Inflammatory macrophage treated with lipopolysaccharide for 4 hours (primary cell): ENCODE results near the gene ADAM12.
A peak's percentile ranks its signal among the peaks of the same experiment; 100 is the strongest.

Source experiments
- DNase-seq: peaks from one replicate; pipeline ENCODE4 v3.0.0-alpha.2; 2020

ADAM12 gene

GRCh38 chr10:126169899-126170298 is 218.4 kb downstream of the ADAM12 start:
- DNase-seq, result no peak

DNA sequence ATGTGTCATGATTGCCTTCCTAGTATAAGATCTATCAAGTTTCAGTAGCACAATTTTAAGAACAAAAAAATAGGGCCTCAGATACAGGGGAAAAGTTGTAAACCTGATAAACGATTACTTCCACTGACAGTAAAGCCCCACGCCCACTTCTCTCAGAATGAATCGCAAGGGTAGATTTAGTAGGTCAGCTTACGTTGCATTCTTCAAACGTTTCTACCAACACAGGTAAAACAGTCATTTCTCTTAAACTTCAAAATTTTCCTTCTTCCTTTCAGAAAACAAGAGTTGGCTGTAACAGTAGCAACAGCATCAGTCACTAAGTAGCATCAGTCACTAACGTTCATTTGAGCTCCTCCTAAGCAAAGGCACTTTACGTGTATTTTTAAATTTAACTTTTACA is 221.5 kb downstream of the ADAM12 start:
- no peak for DNase-seq

- no peak for DNase-seq
Observed at GRCh38 chr10:126165874-126166273, 222.4 kb downstream of the ADAM12 start.

GRCh38 chr10:126163506-126163905 is 224.8 kb downstream of the ADAM12 start:
- no peak for DNase-seq

DNA sequence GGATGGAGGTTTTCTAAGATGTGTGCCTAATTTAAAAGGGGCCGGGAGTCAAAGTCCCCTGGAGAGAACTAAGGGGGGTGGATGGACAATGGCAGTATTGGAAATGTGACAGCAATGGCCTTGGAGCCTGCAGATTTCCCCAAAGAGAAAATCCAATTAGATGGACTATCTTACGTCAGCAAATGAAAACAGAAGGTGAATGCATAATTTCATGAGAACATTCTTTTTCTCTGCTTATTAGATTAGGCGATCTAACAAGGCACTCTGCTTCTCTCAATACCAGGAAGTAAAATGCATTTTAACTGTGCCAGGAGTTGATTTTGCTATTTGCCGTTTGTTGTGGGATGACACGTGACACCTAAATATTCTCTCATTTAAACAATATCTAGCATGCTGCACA is 226.6 kb downstream of the ADAM12 start:
- DNase-seq, result no peak

DNA sequence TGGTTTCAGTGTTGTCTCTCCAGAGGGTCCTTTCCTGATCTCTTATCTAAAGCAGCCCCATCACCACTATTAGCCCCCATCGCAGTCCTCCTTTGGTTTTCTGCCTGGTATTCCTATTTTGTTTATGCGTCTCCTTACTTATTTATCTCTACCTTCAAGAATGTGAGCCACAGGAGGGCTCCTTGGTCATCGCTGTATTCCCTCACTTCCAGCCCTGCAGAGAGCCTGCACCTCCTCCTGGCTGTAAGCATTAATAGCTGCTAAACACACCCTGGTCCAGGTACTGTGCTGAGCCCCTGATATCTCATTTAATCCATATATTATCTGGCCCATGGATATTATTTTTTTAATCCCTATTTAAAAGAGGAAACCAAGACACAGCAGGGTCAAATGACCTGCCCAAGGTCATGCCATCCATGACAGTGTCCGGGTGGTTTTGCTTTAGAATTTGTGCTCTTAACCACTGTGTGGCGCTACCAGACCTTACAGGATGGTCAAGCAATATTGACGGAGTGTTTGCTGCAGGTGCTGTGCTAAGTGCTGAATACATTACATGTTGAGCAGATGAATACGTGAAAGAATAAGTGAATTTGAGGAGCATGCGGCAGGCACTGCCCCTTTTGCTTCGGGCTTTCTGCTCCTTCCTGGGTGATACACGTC is 227.2 kb downstream of the ADAM12 start:
- no peak for DNase-seq

DNA sequence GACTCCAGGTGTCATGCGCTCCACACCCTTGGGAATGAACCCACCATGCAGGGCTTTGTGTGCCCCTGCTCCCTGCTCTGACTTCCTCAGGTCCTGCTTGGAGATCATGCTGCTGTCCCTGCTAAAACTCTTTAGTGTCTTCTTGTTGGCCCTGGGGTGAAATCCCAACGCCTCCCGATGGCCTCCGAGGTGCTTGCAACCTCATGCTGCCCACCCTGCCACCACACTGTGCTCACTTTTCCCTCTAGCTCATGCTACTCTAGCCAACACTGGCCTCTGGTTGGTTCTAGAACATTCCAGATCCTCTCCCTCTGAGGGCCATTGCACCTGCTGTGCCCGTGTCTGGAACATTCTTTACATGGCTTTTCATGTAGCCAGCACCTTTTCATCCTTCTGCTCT is 227.7 kb downstream of the ADAM12 start:
- DNase-seq, result no peak

GRCh38 chr10:126158133-126158892 is 230.0 kb downstream of the ADAM12 start:
- DNase-seq, result no peak

DNA sequence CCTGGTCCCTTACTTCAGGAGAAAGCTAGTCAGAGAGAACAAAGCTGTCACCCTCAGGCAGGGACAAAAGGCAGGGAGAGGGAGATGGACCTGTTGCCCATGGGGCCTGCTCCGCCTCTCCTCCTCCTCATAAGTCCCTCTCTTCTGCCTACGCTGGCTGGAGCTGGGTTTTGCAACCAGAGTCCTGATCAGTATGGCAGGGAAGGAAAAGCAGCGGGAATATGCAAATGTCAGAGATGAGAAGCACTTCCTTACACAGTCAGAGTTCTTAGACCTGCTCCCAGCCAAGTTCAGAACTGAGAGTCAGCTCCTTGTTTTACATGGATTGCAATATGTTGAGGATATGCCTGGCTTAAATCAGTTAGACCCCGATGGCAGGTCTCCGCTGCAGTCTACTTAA is 231.1 kb downstream of the ADAM12 start:
- no peak for DNase-seq

GRCh38 chr10:126156503-126156902 is 231.8 kb downstream of the ADAM12 start:
- no peak for DNase-seq

GRCh38 chr10:126156012-126156411 is 232.3 kb downstream of the ADAM12 start:
- DNase-seq, result no peak

DNA sequence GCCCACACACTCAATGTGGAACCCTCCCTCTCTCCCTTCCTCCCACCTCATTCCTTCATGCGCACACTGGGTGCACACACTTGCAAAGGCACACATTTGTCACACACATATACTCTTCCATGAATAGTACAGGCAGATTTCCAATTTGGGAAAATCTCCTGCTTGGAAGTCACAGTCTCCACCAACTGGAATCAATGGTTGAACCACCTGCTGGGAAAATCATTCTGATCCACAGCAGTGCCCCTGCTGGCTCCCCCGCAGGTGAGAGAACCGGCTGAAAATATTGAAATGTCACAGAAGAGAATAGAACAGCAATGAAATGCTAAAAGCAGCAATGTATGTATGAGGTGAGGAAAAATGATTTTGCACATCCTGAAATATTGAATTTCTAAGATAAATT is 232.7 kb downstream of the ADAM12 start:
- no peak for DNase-seq

GRCh38 chr10:126153711-126154628 is 234.3 kb downstream of the ADAM12 start:
- no peak for DNase-seq

- no peak for DNase-seq
Observed at GRCh38 chr10:126147866-126148587, 240.2 kb downstream of the ADAM12 start.

- DNase-seq, result no peak
Observed at GRCh38 chr10:126146771-126147170, 241.5 kb downstream of the ADAM12 start.

GRCh38 chr10:126143117-126143516 is 245.2 kb downstream of the ADAM12 start:
- DNase-seq, result no peak

DNA sequence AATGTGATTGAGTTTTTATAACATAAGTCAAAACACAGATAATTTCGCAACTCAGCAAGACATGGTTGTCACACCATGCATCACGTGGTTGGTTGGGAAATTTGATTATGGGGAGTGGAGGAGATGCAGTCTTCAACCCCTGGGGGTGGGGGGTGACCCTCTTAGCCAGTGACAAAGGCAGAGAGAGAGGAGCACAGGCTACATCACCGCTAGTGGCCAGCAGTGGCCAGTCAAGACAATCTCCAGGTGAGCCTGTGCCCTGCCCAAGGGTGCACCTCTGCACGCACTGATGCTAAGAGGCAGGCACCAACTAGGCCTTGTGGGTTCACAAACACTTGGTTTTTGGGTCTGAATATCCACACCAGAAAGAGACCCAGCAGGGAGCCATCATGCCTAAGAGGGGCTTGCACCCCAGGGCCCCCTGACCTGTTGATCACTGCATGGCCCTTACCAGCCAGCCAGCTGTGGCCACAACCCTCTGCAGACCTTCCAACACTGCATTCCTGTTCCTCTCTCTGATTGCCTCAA is 247.5 kb downstream of the ADAM12 start:
- DNase-seq, result peak; percentile 27

DNA sequence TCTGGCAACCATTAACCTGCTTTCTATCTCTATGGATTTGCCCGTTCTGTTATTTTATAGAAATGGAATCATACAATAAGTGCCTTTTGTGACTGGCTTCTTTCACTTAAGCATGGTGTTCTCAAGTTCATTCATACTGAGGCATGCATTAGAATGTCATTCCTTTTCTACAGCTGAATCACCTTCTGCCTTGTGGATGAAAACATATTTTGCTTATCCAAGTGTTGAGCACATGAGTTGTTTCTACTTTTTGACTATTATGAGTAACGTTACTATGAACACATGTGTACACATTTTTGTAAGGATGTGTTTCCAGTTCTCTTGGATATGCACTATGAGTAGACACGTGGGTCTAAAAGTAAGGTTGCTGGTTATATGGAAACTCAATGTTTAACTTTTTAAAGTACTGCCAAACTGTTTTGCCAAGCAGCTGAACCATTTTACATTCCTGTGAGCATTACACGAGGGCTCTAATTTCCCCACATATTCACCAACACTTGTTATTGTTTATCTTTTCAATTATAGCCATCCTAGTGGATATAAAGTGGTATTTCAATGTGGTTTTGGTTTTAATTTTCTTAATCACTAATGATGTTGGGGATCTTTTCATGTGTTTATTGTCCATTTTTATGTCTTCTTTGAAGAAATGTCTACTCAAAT is 250.6 kb downstream of the ADAM12 start:
- DNase-seq, result no peak

GRCh38 chr10:126135941-126136595 is 252.2 kb downstream of the ADAM12 start:
- peak; percentile 86 for DNase-seq

GRCh38 chr10:126135177-126135576 is 253.1 kb downstream of the ADAM12 start:
- DNase-seq, result no peak

DNA sequence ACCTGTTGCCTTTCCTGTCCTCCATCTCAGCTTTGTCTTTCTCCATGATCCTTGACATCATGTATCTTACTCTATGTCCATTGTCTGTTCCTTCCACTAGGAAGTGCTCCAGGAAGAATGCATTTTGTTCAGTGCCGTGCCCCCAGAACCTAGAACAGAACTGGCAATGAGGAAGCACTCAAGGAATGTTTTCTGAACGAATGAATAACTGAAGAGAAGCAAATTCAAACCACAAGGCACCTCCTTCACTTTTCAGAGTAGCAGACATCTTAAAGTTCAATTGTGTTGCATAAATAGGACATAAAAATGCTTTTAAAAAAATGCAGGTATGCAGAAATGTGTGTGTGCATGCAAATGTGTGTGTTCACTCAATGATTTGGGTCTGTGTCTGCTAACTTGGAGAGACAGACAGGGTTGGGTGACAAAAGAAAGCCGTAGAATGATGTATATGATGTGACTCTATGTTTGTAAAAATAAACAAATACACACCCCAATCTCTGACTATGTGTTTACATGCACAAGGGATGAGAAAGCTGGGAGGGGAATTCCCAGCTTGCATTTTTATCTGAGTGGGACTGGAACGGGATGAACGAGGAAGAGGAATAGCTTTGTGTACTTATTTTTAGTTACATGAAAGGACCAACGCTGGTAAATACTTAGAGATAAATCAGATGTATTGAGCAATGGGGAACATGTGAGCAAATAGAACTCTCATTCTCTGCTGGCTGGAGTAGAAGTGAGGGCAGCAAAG is 254.2 kb downstream of the ADAM12 start:
- peak; percentile 89 for DNase-seq
